HG03196 (cell line): ENCODE data around the gene KCTD15.

Experiments used
- ATAC-seq: cut with Tn5 transposase; IDR thresholded peaks from one replicate; pipeline ENCODE4 v1.9.1; 2021; ENCODE audit not compliant: unreplicated experiment

The KCTD15 gene, protein sequence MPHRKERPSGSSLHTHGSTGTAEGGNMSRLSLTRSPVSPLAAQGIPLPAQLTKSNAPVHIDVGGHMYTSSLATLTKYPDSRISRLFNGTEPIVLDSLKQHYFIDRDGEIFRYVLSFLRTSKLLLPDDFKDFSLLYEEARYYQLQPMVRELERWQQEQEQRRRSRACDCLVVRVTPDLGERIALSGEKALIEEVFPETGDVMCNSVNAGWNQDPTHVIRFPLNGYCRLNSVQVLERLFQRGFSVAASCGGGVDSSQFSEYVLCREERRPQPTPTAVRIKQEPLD

DNA sequence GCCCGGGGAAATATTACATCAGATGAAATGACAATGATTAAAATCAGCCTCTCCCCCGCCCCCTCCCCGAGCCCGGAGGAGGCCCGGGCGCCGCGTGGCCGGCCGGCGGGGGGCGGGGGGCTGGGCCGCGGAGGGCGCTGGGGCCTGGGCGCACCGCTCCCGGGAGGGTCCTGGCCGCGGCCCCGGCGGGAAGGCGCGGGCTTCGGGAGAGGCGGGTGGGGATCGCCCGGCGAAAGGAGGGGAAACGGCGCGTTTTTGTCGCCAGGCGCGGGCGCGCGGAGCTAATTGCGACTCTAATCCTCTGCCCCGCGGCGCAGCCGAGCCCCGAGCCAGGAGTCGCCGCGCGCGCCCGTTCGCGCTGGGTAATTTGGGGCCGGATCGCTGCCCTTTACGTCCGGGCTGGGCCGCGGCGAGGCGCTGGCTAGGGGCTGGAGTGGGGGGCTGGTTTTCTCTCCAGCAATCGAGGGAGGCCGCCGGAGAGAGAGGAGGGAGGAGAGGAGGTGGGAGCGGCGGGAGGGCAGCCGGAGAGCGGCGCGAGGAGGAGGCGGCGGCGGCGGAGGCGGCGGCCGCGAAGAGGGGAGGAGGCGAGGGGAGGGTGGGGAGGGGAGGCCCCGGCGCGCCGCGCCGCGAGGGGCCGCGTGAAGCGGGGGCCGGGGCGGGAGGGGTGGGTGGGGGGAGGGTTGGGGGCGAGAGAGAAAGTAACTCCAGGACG, at the start of gene KCTD15:
TSS of gene KCTD15 (plus strand) at position 707 of the 712 bp plus-strand sequence. CDS start 3,585 bp downstream, outside the sequence.
- no peak for ATAC-seq

DNA sequence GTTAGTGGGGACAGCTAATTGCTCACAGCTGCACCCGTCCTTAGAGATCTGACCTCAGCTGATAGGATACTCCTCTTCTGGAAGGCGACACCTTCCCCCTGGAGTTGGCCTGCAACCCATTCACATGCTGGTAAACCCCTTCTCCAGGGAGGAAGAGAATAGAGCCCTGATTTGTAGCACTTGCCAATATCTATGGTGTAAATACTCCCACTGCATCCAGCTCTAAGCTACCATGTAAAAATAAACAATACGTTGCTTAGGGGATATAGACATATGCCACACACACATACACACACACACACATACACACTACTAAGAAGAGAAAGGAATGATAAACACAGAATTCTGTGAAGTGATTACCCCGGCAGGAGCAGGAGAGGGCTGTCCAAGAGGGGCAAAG, 49.4 kb upstream of the KCTD15 start:
- ATAC-seq, result no peak

DNA sequence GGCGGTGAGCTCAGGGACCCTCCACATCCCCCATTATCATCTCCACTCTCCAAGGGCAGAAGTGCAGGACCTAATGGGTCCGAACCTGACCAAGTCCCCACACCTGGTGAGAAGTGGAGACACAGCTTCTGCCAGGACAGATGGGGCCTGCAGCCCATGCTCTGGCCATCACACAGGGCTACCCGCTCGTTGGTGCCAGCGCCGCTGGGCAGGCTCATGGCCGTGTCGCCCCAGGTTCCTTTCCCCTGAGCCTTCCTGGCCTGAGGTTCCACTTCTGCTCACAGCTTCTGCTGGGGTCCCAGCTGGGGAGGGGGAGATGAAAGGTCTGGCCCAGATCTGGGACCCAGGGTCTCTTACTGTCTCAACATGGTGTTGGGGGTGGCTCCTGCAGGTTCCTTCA, 48.4 kb upstream of the KCTD15 start:
- ATAC-seq, result no peak

DNA sequence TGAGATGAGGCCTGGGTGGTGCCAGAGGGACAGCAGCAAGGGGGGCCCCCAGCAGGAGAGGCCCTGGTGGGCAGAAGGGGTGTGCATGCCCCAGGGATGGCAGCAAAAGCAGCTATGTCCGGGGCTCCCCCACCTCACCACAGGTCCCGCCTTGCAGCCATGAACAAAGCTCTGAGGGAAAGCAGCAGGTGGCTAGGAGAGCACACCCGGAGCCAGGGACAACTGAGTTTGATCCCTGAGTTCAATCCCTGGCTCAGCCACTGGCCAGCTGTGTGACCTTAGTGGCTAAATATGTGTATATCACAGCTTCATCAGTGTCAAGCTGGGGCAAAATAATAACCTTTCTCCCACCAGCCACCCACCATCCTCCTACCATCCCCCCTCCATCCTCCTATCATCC, 47.7 kb upstream of the KCTD15 start:
- no peak for ATAC-seq

DNA sequence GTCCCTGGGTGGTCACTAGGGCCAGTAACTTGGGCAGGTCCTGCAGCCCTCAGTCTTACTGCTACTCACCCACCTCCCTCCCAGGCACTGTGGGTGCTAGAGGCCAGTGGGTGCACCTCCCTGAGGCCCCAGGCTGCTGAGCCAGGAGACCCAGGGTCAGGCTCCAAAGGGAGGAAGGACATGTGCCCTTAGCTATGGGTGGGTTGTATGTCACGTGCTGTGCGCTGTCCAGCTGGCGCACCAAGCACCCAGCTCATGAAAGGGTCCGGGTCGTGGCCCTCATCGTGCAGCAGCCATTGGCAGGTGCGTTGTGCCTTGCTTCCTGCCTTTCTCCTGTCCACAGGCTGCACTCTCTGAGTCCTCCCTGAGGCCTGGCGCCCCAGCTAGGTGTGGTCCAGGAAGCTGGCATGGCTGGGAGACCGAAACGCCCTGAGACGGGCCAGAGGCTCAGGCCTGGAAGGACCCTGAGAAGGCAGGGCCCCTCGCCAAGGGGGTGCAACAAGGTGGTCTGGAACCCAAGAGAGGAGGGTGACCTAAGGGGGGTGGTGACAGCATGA, 47.0 kb upstream of the KCTD15 start:
- ATAC-seq, result no peak

DNA sequence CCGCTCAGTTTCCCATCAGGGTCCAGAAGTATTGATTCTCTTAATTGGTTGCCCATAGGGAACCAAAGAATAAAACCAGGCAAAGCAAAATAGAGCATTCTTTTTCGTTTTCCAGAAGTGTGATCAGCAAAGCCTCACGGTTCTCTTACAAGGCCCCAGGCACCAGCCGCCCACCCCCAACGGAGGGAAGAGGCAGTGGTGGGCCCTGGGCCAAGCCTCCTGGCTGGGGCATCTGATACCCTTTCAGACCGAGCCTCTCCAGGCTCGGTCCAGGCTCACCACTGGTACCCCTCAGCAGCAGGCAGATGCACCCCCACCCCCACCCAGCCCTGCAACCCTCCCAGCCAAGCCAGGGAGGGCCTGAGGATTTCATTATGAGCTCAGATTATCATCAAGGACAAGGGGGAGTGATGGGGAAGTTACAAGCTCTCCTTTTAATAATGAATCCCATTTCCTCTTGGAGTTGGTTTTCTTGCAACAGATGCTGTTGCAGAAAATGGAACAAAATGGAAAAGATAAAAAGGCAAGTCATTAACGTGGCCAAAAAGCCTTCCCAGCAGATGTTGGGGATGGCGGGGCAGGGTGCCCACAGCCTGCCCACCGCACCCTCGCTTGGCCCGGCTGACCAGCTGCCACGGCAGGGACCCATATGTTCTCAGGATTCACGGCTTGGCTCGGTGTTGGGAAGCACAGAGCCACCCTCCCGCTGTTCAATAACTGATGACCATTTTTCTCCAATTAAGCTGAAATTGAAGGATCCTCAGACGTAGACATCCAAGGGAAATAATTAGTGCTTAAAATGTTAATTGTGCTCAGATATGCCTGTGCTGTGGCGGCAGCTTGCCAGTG, 45.9 kb upstream of the KCTD15 start:
- no peak for ATAC-seq

DNA sequence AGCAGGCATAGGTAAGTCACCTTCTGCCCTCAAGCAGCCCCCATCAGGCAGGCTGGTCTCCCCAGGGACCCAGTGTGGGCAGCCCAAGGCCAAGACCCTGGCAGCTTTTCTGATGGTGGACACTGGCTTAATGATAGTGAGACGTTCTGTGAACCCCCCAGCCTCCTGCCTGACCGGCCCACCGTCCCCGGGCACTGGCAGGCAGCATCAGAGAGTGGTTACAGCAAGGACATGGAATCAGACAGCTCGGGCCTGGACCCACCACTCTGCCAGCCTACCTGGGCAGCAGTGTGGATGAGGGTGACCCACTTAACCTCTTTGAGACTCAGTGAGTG, 45.3 kb upstream of the KCTD15 start:
- no peak for ATAC-seq

DNA sequence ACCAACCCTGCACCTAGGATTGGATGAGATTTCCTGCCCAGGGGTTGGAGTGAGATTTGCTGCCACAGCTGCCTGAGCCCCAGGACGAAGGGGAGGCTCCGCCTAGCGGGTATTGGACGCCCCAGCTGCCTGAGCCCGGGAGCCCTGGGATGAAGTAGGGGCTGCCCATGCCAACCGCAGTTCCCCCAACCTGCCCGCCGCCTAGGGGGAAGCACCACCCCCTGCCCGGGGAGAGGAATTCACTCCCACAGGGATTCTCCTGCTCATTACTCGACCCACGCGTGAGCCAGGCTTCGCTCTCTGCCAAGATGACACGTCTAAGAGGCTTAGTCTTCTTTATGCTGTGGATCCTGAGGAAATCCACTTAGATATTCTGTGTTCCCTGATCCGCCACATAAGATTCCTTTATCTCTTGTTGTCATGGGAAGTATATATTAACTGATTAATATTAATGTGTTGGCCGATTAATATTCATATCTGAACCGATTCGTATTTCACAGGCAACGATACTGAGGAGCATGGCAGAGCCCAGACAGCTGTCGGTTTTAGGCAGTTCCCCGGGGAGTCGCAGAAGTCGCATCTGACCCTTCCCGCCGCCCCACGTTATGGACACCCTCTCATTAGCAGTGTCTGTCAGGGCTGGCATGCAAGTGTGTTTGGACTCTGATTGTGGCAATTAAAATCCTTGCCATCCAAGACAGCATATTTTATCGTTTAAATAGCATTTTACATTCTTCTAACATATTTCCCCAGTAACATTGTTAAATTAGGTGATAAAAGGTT, 44.5 kb upstream of the KCTD15 start:
- ATAC-seq, result no peak

DNA sequence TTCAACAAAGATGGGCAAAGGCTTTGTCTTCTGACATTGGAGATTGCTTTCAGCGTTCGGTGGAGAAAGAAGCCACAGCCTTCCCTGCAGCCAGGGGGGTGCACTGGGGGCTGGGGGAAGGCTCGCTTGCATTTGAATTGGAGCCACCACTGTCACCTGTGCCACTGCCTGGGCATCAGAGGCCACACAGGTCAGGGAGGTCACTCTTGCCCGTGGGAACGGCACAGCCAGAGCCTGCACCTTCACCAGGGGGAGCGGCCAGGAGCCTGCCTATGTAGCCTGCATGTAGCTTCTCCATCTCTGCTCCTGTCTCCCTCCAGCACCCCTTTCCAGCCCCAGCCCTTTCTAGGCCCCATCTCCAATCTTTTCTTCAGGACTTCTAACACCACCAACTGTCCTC, 43.7 kb upstream of the KCTD15 start:
- no peak for ATAC-seq

DNA sequence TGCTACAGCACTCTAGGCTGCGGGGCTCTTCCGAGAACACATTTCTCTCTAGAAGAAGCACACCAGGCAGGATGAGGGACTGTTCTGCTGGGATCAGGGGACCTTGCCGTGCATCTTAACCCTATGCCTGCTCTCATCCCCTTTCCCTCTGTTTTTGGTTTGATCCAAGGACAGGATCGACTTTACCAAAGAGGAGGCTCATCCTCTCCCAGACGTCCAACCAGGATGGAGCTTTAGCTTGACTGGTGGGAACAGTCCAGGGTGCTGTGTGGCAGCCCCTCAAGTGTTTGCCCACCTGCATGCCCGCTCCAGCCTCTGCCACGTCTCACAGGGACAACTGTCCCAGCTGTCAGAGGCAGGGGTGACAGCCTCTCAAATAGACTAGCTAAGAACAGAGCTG, 42.3 kb upstream of the KCTD15 start:
- no peak for ATAC-seq

DNA sequence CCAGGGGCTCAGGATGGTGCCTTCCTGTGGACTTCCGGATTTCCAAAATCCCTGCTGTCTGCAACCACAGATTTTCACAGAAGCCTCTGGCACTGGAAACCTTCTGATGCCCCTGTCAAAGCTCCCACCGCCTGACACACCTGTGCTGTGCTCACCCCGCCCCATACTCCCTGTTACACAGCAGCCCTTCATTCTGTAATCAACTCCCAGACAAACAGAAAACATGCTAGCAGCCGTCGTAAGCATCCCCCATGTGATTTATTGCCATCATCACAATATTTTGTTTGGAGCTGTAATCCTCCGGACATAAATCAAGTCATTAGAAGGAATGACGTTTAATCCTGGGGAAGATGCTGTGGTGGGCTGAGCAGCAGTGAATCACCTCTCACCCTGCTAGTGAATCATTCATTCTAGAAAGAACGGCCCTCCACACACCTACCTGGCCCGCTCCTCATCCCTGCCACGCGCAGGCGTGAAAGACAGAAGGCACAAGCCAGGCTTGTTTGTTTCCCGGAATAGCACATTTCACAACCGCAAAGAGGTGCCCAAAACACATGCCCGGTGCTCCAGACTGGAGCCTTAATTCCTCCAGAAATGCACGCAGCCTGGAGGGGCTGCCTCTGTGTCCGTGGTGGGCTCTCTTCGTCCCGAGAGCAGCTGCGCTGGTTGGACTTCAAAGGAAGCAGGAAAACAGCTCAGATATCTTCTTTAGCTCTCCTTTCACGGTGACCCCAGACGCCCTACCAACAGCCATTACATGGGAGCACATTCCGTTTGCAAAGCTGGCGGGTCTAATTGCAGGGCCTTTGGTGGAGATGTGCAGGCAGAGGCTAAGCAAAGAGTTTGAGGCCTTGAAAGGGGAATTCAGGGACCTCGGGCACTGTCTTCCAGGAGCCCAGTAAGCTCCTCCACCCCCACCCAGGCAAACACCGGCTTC, 41.3 kb upstream of the KCTD15 start:
- no peak for ATAC-seq

DNA sequence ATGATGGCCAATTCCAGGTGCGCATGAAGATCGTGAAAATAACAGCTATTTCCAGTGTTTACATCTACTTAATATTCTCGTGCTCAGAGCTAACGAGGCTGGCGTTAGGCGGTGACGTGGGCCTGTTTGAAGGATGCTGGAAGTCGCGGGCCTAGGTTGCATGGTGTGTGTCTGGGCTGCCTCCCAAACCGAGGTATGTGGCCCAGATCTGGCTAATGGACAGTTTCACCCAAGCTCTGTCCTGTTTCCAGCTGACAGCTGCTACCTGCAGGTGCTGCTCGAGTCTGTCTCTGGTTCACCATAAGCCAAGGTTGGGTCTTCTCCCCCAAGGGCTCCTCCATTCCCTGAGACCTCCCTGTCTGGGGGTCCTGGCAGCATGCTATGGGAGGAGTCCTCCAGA, 40.5 kb upstream of the KCTD15 start:
- ATAC-seq, result no peak

DNA sequence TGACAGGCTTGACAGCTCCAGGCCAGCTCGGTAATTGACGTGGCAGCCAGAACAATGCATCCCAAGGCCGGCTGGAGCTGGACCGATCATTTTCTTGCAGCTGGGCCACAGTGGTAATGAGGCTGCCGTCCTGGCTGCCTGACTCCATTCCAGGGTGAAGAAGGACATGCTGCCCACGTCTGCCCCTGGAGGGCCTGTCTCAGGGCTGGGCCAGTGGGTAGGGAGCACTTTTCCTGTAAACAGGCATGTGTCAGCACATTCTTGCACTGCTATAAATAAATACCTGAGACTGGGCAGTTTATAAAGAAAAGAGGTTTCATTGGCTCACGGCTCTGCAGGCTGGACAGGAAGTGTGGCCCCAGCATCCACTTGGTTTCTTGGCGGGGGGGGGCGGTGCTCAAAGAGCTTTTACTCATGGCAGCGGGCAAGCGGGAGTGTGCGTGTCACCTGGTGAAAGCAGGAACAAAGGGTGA, 38.1 kb upstream of the KCTD15 start:
- ATAC-seq, result no peak

DNA sequence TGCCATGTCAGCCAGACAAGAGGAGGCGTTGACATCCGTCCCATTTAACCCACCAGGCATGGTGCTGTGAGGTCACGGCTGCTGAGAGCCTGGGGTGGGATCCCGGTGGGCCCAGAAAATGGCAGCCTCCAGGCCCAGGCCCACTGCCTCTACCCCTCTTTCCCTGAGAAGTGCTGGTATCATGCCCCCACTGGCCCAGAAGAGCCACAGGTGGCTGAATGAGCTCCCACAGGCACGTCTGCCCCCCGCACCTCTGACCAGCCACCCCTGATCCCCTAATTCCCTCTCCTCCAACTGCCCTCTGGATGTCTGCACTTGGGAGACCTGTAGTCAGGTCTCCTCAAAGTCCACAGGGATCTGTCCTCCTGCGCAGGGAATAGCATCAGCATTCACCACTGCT, 37.3 kb upstream of the KCTD15 start:
- ATAC-seq, result no peak

DNA sequence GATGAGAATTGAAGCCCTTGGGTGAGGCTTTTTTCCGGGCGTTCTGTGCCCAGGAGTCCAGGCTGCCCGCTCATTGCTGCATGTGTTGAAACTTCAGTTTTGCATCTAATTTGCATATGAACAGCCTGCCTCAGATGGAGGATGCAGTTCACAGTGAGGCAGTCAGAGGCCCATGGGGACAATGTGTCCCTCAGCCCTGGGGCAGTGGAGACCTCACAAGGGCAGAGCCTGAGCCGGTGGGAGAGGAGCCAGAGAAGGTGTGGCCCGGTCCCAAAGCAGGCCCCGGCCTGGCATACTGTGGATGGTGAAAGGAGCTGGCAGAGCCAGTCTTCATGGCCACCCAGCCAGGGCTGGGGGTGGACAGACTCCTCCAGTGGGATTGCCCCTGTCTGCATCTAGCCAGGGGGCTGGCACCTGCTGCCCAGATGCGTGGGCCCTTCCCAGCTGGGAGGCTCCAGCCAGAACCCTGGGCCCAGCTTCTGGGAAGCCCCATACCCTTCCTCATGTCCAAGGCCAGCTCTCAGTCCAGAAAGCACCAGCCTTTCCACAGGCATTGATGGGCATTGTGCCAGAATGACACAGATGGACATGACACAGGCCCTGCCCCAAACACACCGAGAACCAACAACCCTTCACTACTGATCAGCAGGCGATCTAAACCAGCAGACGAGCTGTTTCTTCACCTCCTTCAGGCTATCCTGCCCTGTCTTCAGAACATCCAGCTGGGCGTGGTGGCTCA, 32.9 kb upstream of the KCTD15 start:
- ATAC-seq, result no peak

DNA sequence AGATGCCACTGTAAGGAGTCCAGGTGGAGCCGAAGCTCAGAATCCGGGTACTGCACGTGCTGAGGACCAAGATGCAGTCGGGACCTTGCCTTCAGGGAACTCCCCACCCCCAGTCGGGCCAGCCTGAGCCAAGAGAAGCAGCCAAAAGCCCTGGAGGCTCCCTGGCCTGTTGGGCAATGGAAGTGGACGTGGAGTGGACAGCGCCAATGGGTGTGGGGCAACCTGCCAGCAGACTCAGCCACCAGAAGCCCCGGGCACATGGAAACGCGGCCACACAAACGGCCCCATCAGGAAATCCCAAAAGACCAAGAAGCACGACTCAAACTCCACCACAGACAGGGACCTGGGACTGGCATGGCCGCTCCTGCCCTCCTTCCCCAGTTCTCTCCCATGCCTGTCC, 30.0 kb upstream of the KCTD15 start:
- no peak for ATAC-seq

DNA sequence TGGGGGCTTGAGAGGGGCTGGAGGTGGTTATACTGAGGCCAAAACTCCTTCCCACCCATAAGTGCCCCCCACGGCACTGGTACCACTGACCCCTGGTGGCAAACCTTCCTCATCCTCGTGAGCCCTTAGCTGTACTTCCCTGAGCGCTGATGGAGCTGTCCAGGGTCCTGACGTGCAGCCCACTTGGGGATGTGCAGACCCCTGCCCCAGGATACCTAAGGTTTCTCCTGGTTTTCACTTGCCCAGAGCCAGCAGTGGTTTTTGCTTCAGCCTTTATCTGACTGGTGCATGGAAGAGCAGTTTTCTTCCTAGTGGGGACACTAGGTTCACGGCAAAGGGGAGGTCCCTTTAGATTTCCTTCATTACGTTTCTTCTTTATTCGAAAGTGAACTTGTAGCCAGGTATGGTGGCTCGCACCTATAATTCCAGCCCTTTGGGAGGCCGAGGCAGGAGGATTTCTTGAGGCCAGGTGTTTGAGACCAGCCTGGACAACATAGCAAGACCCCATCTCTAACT, 28.7 kb upstream of the KCTD15 start:
- no peak for ATAC-seq

DNA sequence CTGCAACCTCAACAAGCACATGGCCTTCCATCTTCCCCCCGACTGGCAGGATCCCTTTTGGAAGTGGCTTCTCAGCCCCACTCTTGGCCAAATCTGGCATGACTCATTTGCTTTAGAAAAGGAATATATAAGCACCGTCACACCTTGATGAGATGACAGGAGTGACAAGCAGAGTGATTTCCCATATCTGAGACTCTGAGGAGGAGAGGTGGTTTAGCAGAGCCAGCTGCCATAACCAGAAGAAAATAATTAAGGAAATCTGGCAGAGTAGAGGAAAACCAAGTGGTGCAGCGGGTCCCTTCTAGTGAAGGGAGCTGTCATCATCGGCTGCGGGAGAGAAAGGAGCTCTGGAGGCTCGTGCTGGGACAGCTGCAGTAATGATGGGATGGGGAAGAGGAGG, 27.5 kb upstream of the KCTD15 start:
- no peak for ATAC-seq

DNA sequence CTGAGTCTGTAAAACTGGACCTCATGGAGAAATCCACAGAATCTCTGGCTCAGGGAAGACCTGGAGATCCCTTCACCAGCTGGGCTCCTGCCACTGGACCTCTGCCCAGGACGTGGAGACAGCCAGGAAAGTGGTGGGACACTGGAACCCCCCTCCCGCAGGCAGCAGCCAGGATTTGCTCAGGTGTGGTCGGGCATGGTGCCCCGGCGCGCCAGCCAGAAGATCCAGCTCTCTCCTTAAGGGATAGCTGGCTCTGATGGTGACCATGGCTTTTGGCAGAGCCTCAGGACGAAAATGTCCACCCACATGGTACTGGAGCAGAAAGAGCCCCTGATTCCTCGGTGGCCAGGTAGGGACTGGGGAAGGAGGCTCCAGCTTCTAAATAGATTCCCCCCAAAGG, 26.6 kb upstream of the KCTD15 start:
- no peak for ATAC-seq
